GM23338 (cell line): ENCODE data around the gene FBN3. TPM values are rescaled to one million over a fixed set of nuclear protein-coding genes. Genes with fewer than 3 reads are reported as not detected.

Source experiments
- ATAC-seq: fragments of 200-7000 bp; cut with Tn5 transposase; 3 replicates; pipeline ENCODE4 v1.9.1; 2020
- DNase-seq: peaks from one replicate; pipeline ENCODE4 v3.0.0-alpha.2; 2015; ENCODE audit warnings: low spot score
- H2AFZ ChIP-seq: fragments of 200-600 bp; sonication (generic); 2 replicates; pipeline ENCODE4 v1.8.0; 2016; ENCODE audit warnings: antibody characterized with exemption, mild to moderate bottlenecking, moderate library complexity
- H3F3A ChIP-seq: fragments of 200-600 bp; sonication (generic); replicated peaks from 2 replicates; pipeline ENCODE4 v1.8.0; 2017; ENCODE audit warnings: antibody characterized with exemption, mixed run types, low read depth
- H3K27ac ChIP-seq: fragments of 200-600 bp; sonication (generic); 2 replicates; pipeline ENCODE4 v1.6.1; 2016; ENCODE audit warnings: low read depth
- H3K27me3 ChIP-seq: fragments of 200-600 bp; sonication (generic); 2 replicates; pipeline ENCODE4 v1.8.0; 2016; ENCODE audit warnings: mild to moderate bottlenecking, mixed run types, moderate library complexity; ENCODE audit not compliant: insufficient read depth
- H3K36me3 ChIP-seq: fragments of 200-600 bp; sonication (generic); 2 replicates; pipeline ENCODE4 v1.8.0; 2016; ENCODE audit warnings: mild to moderate bottlenecking; ENCODE audit not compliant: insufficient read depth
- H3K4me1 ChIP-seq: fragments of 200-600 bp; sonication (generic); 2 replicates; pipeline ENCODE4 v1.8.0; 2016; ENCODE audit warnings: mild to moderate bottlenecking, moderate library complexity; ENCODE audit not compliant: insufficient read depth
- H3K4me2 ChIP-seq: fragments of 200-600 bp; sonication (generic); 2 replicates; pipeline ENCODE4 v1.7.1; 2017; ENCODE audit warnings: mixed run types
- H3K4me3 ChIP-seq: fragments of 200-600 bp; sonication (generic); 2 replicates; pipeline ENCODE4 v1.6.1; 2016; ENCODE audit warnings: mixed run types
- H3K79me2 ChIP-seq: fragments of 200-600 bp; sonication (generic); replicated peaks from 2 replicates; pipeline ENCODE4 v1.8.0; 2017; ENCODE audit warnings: mild to moderate bottlenecking; ENCODE audit not compliant: insufficient read depth
- H3K9me2 ChIP-seq: fragments of 200-600 bp; sonication (generic); 2 replicates; pipeline ENCODE4 v1.8.0; 2017; ENCODE audit not compliant: insufficient read depth
- H4K20me1 ChIP-seq: fragments of 200-600 bp; sonication (generic); replicated peaks from 2 replicates; pipeline ENCODE4 v1.8.0; 2017; ENCODE audit warnings: mild to moderate bottlenecking; ENCODE audit not compliant: insufficient read depth
- H3K27ac Mint-ChIP-seq: 2 replicates; pipeline ENCODE4 v1.8.0; 2020; ENCODE audit warnings: inconsistent platforms, mild to moderate bottlenecking, moderate library complexity, mixed read lengths
- H3K27me3 Mint-ChIP-seq: 3 replicates; pipeline ENCODE4 v1.8.0; 2022; ENCODE audit warnings: low read depth, mild to moderate bottlenecking, moderate library complexity, mixed read lengths, inconsistent platforms; ENCODE audit not compliant: insufficient read depth, poor library complexity
- H3K36me3 Mint-ChIP-seq: 3 replicates; pipeline ENCODE4 v1.8.0; 2021; ENCODE audit warnings: low read depth, mild to moderate bottlenecking, inconsistent platforms, moderate library complexity, mixed read lengths
- H3K4me1 Mint-ChIP-seq: 3 replicates; pipeline ENCODE4 v1.8.0; 2020; ENCODE audit warnings: mild to moderate bottlenecking, inconsistent platforms, mixed read lengths
- H3K4me3 Mint-ChIP-seq: 3 replicates; pipeline ENCODE4 v1.8.0; 2021; ENCODE audit warnings: moderate library complexity, mild to moderate bottlenecking, inconsistent platforms, mixed read lengths
- H3K9me3 Mint-ChIP-seq: 3 replicates; pipeline ENCODE4 v1.8.0; 2020; ENCODE audit warnings: moderate library complexity, mild to moderate bottlenecking, inconsistent platforms, mixed read lengths
- CREB1 ChIP-seq: fragments of 250-450 bp; sonication (Bioruptor Pico); IDR thresholded peaks from 2 replicates; pipeline ENCODE4 v1.5.0; 2020; ENCODE audit warnings: low read depth, mild to moderate bottlenecking, moderate library complexity
- EZH2 ChIP-seq: fragments of 200-600 bp; sonication (generic); IDR thresholded peaks from one replicate; pipeline ENCODE4 v1.8.0; 2017; ENCODE audit warnings: antibody characterized with exemption, mild to moderate bottlenecking, low read depth; ENCODE audit not compliant: unreplicated experiment
- EZH2phosphoT487 ChIP-seq: fragments of 200-600 bp; sonication (generic); IDR thresholded peaks from one replicate; pipeline ENCODE4 v1.8.1; 2018; ENCODE audit warnings: antibody characterized with exemption; ENCODE audit not compliant: unreplicated experiment
- JUNB ChIP-seq: IDR thresholded peaks from one replicate; pipeline ENCODE4 v1.6.1; 2016; ENCODE audit warnings: antibody characterized with exemption; ENCODE audit not compliant: unreplicated experiment
- NANOG ChIP-seq: IDR thresholded peaks from 2 replicates; pipeline ENCODE4 v1.6.1; 2016; ENCODE audit warnings: antibody characterized with exemption, borderline replicate concordance
- POLR2AphosphoS5 ChIP-seq: IDR thresholded peaks from 2 replicates; pipeline ENCODE4 v1.6.1; 2016; ENCODE audit warnings: antibody characterized with exemption, low read depth
- STAT1 ChIP-seq: IDR thresholded peaks from one replicate; pipeline ENCODE4 v1.6.1; 2016; ENCODE audit warnings: antibody characterized with exemption; ENCODE audit not compliant: unreplicated experiment
- ZNF114 ChIP-seq: fragments of 250-450 bp; sonication (Bioruptor Pico); IDR thresholded peaks from 2 replicates; pipeline ENCODE4 v1.5.0; 2020; ENCODE audit warnings: mild to moderate bottlenecking, moderate library complexity
- ZNF331 ChIP-seq: fragments of 250-450 bp; sonication (Bioruptor Pico); IDR thresholded peaks from 2 replicates; pipeline ENCODE4 v1.5.0; 2020; ENCODE audit warnings: low read depth, mild to moderate bottlenecking, moderate library complexity
- polyA plus RNA-seq: library from polyadenylated mRNA; unstranded; fragments of >200 nt; fragmentation: Nextera tagmentation; extraction: Ambion mirVana; gene quantifications from 2 replicates; pipeline ENCODE4 v1.2.1, GENCODE V29; 2016
- total RNA-seq: library from RNA; depleted of rRNA; stranded (reverse); fragments of >200 nt; shearing (Covaris generic); gene quantifications from 2 replicates; pipeline ENCODE4 v1.2.3, GENCODE V29; 2014
- TF ChIP-seq, protein P1 (sequence below), 2 experiments: fragments of 200-600 bp in 1 of 2; sonication (generic) in 1 of 2; conservative IDR thresholded peaks; 2 replicates each; pipeline versions ENCODE4 v1.5.1 to v1.6.1; 2016 to 2017; ENCODE audit warnings: antibody characterized with exemption in 2 of 2, low read depth in 2 of 2, mild to moderate bottlenecking in 2 of 2, moderate library complexity in 1 of 2
- TF ChIP-seq, protein P2 (sequence below): fragments of 250-450 bp; sonication (Bioruptor Pico); IDR thresholded peaks from 2 replicates; pipeline ENCODE4 v1.5.0; 2020; ENCODE audit warnings: mild to moderate bottlenecking, moderate library complexity
- TF ChIP-seq, protein P3 (sequence below): IDR thresholded peaks from one replicate; pipeline ENCODE4 v1.6.1; 2018; ENCODE audit warnings: antibody characterized with exemption; ENCODE audit not compliant: unreplicated experiment
- TF ChIP-seq, protein P4 (sequence below): IDR thresholded peaks from 2 replicates; pipeline ENCODE4 v1.6.1; 2016; ENCODE audit warnings: antibody characterized with exemption

FBN3 gene
- total and polyA plus RNA-seq, 2 experiments from 2014 or later, result 8.5 to 54.5 TPM

DNA sequence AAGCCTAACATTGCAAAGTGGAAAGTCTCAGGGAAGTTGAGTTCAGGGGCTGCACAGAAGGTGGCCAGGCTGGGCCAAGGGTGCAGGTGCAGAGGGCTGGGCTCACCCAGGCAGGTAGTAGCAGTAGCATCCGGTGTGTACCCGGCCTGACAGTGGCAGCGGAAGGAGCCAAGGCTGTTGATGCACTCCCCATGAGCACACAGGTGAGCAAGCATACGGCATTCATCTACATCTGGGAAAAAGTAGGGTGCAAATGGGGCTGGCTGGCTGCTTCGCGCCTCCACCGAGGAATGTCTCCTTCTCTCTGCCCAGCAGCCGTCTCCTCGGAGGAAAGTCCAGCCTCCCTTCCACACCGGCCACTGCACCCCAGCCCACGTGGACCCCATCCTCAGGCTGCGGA, 66.3 kb downstream of the FBN3 start:
- no peak overlapping the region for H2AFZ ChIP-seq
- Mint-ChIP-seq H3K27me3 (peaks cover 2% of the 10 kb centered on the region), H3K4me1 (no peaks in the 10 kb centered on the region), H3K36me3 (peaks cover 35% of the 10 kb centered on the region), H3K27ac (peak overlapping the region; percentile 69; the same call in 1 of the 2 replicates), H3K4me3 (no peak overlapping the region), H3K9me3 (no peaks in the 10 kb centered on the region)
- no peak for ATAC-seq
- no peak overlapping the region for H3K27ac ChIP-seq
- H3K9me2 ChIP-seq, result no peaks in the 10 kb centered on the region
- no peak for DNase-seq
- TF ChIP-seq NANOG (no peak), POLR2AphosphoS5 (no peak), EZH2 (no peak), ZNF331 (CRISPR knock-in tag) (no peak), EZH2phosphoT487 (no peak), ZNF114 (CRISPR knock-in tag) (no peak), CREB1 (CRISPR knock-in tag) (no peak), JUNB (no peak), STAT1 (no peak)
- TF ChIP-seq, protein P1, sequence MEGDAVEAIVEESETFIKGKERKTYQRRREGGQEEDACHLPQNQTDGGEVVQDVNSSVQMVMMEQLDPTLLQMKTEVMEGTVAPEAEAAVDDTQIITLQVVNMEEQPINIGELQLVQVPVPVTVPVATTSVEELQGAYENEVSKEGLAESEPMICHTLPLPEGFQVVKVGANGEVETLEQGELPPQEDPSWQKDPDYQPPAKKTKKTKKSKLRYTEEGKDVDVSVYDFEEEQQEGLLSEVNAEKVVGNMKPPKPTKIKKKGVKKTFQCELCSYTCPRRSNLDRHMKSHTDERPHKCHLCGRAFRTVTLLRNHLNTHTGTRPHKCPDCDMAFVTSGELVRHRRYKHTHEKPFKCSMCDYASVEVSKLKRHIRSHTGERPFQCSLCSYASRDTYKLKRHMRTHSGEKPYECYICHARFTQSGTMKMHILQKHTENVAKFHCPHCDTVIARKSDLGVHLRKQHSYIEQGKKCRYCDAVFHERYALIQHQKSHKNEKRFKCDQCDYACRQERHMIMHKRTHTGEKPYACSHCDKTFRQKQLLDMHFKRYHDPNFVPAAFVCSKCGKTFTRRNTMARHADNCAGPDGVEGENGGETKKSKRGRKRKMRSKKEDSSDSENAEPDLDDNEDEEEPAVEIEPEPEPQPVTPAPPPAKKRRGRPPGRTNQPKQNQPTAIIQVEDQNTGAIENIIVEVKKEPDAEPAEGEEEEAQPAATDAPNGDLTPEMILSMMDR (conservative IDR thresholded peaks at IDR 0.05; ENCODE audit: low read depth in 2 of 2), result no peak
- TF ChIP-seq, protein P2, sequence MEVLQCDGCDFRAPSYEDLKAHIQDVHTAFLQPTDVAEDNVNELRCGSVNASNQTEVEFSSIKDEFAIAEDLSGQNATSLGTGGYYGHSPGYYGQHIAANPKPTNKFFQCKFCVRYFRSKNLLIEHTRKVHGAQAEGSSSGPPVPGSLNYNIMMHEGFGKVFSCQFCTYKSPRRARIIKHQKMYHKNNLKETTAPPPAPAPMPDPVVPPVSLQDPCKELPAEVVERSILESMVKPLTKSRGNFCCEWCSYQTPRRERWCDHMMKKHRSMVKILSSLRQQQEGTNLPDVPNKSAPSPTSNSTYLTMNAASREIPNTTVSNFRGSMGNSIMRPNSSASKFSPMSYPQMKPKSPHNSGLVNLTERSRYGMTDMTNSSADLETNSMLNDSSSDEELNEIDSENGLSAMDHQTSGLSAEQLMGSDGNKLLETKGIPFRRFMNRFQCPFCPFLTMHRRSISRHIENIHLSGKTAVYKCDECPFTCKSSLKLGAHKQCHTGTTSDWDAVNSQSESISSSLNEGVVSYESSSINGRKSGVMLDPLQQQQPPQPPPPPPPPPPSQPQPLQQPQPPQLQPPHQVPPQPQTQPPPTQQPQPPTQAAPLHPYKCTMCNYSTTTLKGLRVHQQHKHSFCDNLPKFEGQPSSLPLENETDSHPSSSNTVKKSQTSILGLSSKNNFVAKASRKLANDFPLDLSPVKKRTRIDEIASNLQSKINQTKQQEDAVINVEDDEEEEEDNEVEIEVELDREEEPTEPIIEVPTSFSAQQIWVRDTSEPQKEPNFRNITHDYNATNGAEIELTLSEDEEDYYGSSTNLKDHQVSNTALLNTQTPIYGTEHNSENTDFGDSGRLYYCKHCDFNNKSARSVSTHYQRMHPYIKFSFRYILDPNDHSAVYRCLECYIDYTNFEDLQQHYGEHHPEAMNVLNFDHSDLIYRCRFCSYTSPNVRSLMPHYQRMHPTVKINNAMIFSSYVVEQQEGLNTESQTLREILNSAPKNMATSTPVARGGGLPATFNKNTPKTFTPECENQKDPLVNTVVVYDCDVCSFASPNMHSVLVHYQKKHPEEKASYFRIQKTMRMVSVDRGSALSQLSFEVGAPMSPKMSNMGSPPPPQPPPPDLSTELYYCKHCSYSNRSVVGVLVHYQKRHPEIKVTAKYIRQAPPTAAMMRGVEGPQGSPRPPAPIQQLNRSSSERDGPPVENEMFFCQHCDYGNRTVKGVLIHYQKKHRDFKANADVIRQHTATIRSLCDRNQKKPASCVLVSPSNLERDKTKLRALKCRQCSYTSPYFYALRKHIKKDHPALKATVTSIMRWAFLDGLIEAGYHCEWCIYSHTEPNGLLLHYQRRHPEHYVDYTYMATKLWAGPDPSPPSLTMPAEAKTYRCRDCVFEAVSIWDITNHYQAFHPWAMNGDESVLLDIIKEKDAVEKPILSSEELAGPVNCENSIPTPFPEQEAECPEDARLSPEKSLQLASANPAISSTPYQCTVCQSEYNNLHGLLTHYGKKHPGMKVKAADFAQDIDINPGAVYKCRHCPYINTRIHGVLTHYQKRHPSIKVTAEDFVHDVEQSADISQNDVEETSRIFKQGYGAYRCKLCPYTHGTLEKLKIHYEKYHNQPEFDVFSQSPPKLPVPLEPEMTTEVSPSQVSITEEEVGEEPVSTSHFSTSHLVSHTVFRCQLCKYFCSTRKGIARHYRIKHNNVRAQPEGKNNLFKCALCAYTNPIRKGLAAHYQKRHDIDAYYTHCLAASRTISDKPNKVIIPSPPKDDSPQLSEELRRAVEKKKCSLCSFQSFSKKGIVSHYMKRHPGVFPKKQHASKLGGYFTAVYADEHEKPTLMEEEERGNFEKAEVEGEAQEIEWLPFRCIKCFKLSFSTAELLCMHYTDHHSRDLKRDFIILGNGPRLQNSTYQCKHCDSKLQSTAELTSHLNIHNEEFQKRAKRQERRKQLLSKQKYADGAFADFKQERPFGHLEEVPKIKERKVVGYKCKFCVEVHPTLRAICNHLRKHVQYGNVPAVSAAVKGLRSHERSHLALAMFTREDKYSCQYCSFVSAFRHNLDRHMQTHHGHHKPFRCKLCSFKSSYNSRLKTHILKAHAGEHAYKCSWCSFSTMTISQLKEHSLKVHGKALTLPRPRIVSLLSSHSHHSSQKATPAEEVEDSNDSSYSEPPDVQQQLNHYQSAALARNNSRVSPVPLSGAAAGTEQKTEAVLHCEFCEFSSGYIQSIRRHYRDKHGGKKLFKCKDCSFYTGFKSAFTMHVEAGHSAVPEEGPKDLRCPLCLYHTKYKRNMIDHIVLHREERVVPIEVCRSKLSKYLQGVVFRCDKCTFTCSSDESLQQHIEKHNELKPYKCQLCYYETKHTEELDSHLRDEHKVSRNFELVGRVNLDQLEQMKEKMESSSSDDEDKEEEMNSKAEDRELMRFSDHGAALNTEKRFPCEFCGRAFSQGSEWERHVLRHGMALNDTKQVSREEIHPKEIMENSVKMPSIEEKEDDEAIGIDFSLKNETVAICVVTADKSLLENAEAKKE (CRISPR knock-in tag), result no peak
- TF ChIP-seq, protein P3, sequence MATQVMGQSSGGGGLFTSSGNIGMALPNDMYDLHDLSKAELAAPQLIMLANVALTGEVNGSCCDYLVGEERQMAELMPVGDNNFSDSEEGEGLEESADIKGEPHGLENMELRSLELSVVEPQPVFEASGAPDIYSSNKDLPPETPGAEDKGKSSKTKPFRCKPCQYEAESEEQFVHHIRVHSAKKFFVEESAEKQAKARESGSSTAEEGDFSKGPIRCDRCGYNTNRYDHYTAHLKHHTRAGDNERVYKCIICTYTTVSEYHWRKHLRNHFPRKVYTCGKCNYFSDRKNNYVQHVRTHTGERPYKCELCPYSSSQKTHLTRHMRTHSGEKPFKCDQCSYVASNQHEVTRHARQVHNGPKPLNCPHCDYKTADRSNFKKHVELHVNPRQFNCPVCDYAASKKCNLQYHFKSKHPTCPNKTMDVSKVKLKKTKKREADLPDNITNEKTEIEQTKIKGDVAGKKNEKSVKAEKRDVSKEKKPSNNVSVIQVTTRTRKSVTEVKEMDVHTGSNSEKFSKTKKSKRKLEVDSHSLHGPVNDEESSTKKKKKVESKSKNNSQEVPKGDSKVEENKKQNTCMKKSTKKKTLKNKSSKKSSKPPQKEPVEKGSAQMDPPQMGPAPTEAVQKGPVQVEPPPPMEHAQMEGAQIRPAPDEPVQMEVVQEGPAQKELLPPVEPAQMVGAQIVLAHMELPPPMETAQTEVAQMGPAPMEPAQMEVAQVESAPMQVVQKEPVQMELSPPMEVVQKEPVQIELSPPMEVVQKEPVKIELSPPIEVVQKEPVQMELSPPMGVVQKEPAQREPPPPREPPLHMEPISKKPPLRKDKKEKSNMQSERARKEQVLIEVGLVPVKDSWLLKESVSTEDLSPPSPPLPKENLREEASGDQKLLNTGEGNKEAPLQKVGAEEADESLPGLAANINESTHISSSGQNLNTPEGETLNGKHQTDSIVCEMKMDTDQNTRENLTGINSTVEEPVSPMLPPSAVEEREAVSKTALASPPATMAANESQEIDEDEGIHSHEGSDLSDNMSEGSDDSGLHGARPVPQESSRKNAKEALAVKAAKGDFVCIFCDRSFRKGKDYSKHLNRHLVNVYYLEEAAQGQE, result no peak
- TF ChIP-seq, protein P4, sequence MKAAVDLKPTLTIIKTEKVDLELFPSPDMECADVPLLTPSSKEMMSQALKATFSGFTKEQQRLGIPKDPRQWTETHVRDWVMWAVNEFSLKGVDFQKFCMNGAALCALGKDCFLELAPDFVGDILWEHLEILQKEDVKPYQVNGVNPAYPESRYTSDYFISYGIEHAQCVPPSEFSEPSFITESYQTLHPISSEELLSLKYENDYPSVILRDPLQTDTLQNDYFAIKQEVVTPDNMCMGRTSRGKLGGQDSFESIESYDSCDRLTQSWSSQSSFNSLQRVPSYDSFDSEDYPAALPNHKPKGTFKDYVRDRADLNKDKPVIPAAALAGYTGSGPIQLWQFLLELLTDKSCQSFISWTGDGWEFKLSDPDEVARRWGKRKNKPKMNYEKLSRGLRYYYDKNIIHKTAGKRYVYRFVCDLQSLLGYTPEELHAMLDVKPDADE, result no peak
- no peaks in the 10 kb centered on the region for H3F3A ChIP-seq
- H3K4me2 ChIP-seq, result no peak overlapping the region
- no peak overlapping the region for H3K4me3 ChIP-seq
- no peaks in the 10 kb centered on the region for H3K79me2 ChIP-seq
- H3K27me3 ChIP-seq, result no peaks in the 10 kb centered on the region
- H4K20me1 ChIP-seq, result no peaks in the 10 kb centered on the region
- peaks cover 6% of the 10 kb centered on the region; the same call in 1 of the 2 replicates for H3K36me3 ChIP-seq
- H3K4me1 ChIP-seq, result no peaks in the 10 kb centered on the region
